ENCODE data around the gene CDC42EP4. TPM values are rescaled to one million over a fixed set of nuclear protein-coding genes. Genes with fewer than 3 reads are reported as not detected.

Gene CDC42EP4
- total and polyA plus RNA-seq, 10 of the 15 experiments (the other 5 are each of a cell fraction or from before 2014, with no cell fraction given): 0.05 to 7.1 (median 2.7) TPM

DNA sequence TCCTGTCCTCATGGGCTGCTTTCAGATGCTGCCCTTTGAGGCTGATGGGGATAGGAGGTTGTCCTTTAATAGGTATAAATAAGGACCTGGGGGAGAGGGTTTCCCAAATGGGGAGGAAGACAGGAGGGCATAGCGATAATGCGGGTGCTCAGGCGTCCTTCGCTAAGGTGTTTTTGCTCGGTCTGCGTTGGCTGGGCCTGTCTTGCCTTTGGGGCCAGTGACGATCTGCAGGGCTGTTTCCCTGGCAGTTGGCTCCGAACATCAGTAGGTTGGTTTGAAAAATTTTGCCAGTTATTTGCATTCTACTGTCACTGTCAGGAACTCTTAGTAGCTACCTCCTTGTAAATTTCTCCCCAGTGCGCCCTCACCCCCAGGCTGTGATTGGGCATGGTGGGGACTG is 37.8 kb upstream of the CDC42EP4 start:
- Histone ChIP-seq H3K36me3 (ENCODE audit: control insufficient read depth in 2 of 2, insufficient read depth in 2 of 2, low read length in 1 of 2) (no peaks in the 10 kb centered on the region), H3K9ac (ENCODE audit: control insufficient read depth, insufficient read depth, low read length) (no peak overlapping the region), H3K4me1 (ENCODE audit: control insufficient read depth, insufficient read depth, low read length) (no peaks in the 10 kb centered on the region), H3K4me2 (ENCODE audit: control insufficient read depth, insufficient read depth) (no peak overlapping the region), H4K20me1 (ENCODE audit: control insufficient read depth, insufficient read depth) (no peaks in the 10 kb centered on the region), H3K9me3 (replicated peaks; ENCODE audit: control insufficient read depth, insufficient read depth, low read length) (no peaks in the 10 kb centered on the region), H3K79me2 (ENCODE audit: control insufficient read depth, insufficient read depth, low read length) (no peaks in the 10 kb centered on the region), H3K27ac (ENCODE audit: control insufficient read depth, insufficient read depth) (no peak overlapping the region), H3K27me3 (replicated peaks in 1 of 2; ENCODE audit: control insufficient read depth in 2 of 2, insufficient read depth in 2 of 2, low read length in 1 of 2) (no peaks in the 10 kb centered on the region), H3K4me3 (no peak overlapping the region), H2AFZ (ENCODE audit: control insufficient read depth, low read depth, low read length) (no peak overlapping the region)
- ChIA-PET POLR2A (no interaction called here), RAD21 (ENCODE audit: unreplicated experiment) (no interaction called here), CTCF (interaction anchor here (1.2 to 1.3 kb wide), 2 partner anchors 20 to 93 kb away, joined by 3 read pairs; no protein-coding TSS in a partner anchor), SMC1A (ENCODE audit: uncharacterized antibody, unreplicated experiment) (no interaction called here)
- BruUV-seq (replicated peaks): no TSS peak
- TF ChIP-seq EZH2 (IDR thresholded peaks at IDR 0.05; ENCODE audit: borderline replicate concordance, control insufficient read depth, low read depth, low read length): no peak
- no peak for TF ChIP-seq NFXL1 (IDR thresholded peaks at IDR 0.05; ENCODE audit: borderline replicate concordance)
- TF ChIP-seq NFIC (IDR thresholded peaks at IDR 0.05; ENCODE audit: low read depth, low read length): no peak
- no peak for TF ChIP-seq GATAD2B (conservative IDR thresholded peaks at IDR 0.05; ENCODE audit: low read depth)
- TF ChIP-seq, protein P1, sequence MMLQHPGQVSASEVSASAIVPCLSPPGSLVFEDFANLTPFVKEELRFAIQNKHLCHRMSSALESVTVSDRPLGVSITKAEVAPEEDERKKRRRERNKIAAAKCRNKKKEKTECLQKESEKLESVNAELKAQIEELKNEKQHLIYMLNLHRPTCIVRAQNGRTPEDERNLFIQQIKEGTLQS (IDR thresholded peaks at IDR 0.05; ENCODE audit: borderline replicate concordance, extremely low read depth, low read depth, low read length): no peak
- ATAC-seq: no peak
- DNase-seq (ENCODE audit: low read depth, low spot score): no peak
- intact Hi-C loops (cut with micrococcal nuclease; ENCODE audit: unreplicated experiment): no loop called here
- WGBS (ENCODE audit: insufficient coverage, insufficient replicate concordance, low lambda C conversion rate, missing lambda C conversion rate): 71% methylated on average over 9 of the region's 9 CpGs
- FAIRE-seq: no peak
- in situ Hi-C loops (cut with MboI): no loop called here

DNA sequence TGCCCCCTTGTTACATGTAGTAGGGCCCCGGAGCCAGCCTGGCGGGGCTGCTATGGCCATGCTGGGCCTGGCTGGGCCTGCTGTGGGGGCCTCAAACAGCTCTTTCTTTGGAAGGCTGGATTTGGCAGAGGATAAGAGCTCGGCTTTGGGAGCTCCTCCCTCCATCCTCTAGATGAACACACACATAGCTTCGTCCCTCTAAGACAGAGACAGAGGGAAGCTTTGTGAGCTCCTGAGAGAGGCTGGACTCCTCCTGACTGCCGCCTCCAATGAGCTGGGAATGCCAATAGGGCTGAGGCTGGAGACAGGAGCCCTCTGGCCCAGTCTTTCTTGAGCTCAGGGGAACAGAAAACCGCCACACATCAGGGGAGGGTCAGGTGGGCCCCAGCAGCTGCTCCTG is 37.3 kb upstream of the CDC42EP4 start:
- ATAC-seq (no peak), DNase-seq (ENCODE audit: low read depth, low spot score) (no peak), FAIRE-seq (no peak)
- POLR2A ChIA-PET: no interaction called here
- WGBS (ENCODE audit: insufficient coverage, insufficient replicate concordance, low lambda C conversion rate, missing lambda C conversion rate): 13% methylated on average over 6 of the region's 6 CpGs
- no peaks in the 10 kb centered on the region for H3K27me3 ChIP-seq (replicated peaks in 1 of 2; ENCODE audit: control insufficient read depth in 2 of 2, insufficient read depth in 2 of 2, low read length in 1 of 2)
- in situ Hi-C loops (cut with MboI) (no loop called here), intact Hi-C loops (cut with micrococcal nuclease; ENCODE audit: unreplicated experiment) (no loop called here)
- no peak overlapping the region for H3K9ac ChIP-seq (ENCODE audit: control insufficient read depth, insufficient read depth, low read length)
- H3K9me3 ChIP-seq (replicated peaks; ENCODE audit: control insufficient read depth, insufficient read depth, low read length): no peaks in the 10 kb centered on the region
- no peaks in the 10 kb centered on the region for H3K79me2 ChIP-seq (ENCODE audit: control insufficient read depth, insufficient read depth, low read length)
- RAD21 ChIA-PET (ENCODE audit: unreplicated experiment): no interaction called here
- SMC1A ChIA-PET (ENCODE audit: uncharacterized antibody, unreplicated experiment): interaction anchor here (0.7 kb wide), 1 partner anchor 21 kb away, joined by 4 read pairs; no protein-coding TSS in a partner anchor
- H2AFZ ChIP-seq (ENCODE audit: control insufficient read depth, low read depth, low read length): no peak overlapping the region
- CTCF ChIA-PET: interaction anchor here (1.2 to 1.3 kb wide), 2 partner anchors 21 to 93 kb away, joined by 3 read pairs; no protein-coding TSS in a partner anchor
- H3K4me2 ChIP-seq (ENCODE audit: control insufficient read depth, insufficient read depth): no peak overlapping the region
- H3K4me3 ChIP-seq: no peak overlapping the region
- no peaks in the 10 kb centered on the region for H3K36me3 ChIP-seq (ENCODE audit: control insufficient read depth in 2 of 2, insufficient read depth in 2 of 2, low read length in 1 of 2)
- no peak overlapping the region for H3K27ac ChIP-seq (ENCODE audit: control insufficient read depth, insufficient read depth)
- no peaks in the 10 kb centered on the region for H4K20me1 ChIP-seq (ENCODE audit: control insufficient read depth, insufficient read depth)
- no peaks in the 10 kb centered on the region for H3K4me1 ChIP-seq (ENCODE audit: control insufficient read depth, insufficient read depth, low read length)
- BruUV-seq (replicated peaks): no TSS peak
- TF ChIP-seq PAX5 (IDR thresholded peaks at IDR 0.05; ENCODE audit: borderline replicate concordance, low read depth, low read length) (no peak), POU2F2 (IDR thresholded peaks at IDR 0.05; ENCODE audit: borderline replicate concordance, low read depth, low read length) (no peak), NFIC (IDR thresholded peaks at IDR 0.05; ENCODE audit: low read depth, low read length) (no peak), HDAC6 (IDR thresholded peaks at IDR 0.05; ENCODE audit: unreplicated experiment) (no peak), SMC3 (IDR thresholded peaks at IDR 0.05; ENCODE audit: borderline replicate concordance, low read length) (no peak), NRF1 (conservative IDR thresholded peaks at IDR 0.05; ENCODE audit: low read depth, low read length) (no peak), PML (IDR thresholded peaks at IDR 0.05; ENCODE audit: low read length) (no peak)
- TF ChIP-seq, protein P2, sequence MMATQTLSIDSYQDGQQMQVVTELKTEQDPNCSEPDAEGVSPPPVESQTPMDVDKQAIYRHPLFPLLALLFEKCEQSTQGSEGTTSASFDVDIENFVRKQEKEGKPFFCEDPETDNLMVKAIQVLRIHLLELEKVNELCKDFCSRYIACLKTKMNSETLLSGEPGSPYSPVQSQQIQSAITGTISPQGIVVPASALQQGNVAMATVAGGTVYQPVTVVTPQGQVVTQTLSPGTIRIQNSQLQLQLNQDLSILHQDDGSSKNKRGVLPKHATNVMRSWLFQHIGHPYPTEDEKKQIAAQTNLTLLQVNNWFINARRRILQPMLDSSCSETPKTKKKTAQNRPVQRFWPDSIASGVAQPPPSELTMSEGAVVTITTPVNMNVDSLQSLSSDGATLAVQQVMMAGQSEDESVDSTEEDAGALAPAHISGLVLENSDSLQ (IDR thresholded peaks at IDR 0.05): no peak

Data from GM12878 (cell line).